ENCODE results near the gene TFIP11.

DNA sequence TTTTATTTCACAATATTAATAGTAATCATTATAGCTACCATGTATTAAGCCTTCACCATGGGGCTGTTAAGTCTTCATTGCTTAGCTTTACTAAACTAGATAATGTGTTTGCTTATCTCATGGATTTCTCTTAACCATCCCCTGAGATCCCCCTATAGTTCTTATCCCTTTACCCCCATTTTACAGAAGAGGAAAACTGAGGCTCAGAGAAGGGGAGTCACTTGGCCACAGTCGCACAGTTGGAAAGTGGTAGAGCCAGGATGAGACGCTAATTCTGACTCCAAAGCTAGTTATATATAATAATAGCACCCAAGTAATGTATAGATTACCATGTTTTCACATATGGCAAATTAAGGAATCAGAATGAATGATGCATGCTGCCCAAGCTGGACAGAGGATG is 9.7 kb upstream of the TFIP11 start:
- no peak for TF ChIP-seq CTCF (IDR thresholded peaks at IDR 0.05; ENCODE audit: low read depth, low read length)
- no peak for TF ChIP-seq POLR2A (IDR thresholded peaks at IDR 0.05; ENCODE audit: extremely low read depth, insufficient read length)
- no peak for TF ChIP-seq MYC (IDR thresholded peaks at IDR 0.05; ENCODE audit: low read depth, low read length)

All from NB4 (cell line).